ENCODE measurements around the gene USH2A.

Gene USH2A

DNA sequence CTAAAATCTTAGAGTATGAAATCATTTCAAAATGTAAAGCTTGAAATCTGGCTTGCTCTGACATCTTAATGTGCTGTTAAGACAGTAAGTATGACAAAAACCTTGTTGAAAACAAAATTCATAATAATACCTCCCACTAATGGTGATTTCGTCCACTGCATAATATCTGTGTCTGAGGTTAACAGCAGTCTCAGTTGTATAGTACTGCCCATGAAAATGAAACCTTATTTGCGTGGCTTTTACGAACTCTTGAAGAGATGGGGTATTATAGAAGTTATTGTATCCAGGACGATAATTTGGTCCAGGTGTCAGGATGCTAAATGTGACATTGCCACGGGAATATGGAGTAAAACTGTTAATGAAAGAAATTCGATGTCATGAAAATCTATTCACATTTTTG lies 99.9 kb downstream of the USH2A start:
- Histone ChIP-seq H3K4me3 (ENCODE audit: low read depth, low read length) (no peak overlapping the region), H3K27ac (ENCODE audit: extremely low read depth, low read depth, low read length) (no peak overlapping the region), H3K9me3 (ENCODE audit: control insufficient read depth, insufficient read depth, low read depth, low read length) (no peaks in the 10 kb centered on the region), H3K4me1 (ENCODE audit: control insufficient read depth, insufficient read depth, low read length) (no peaks in the 10 kb centered on the region), H3K36me3 (ENCODE audit: control insufficient read depth in 2 of 2, insufficient read depth in 1 of 2, low read length in 2 of 2) (no peaks in the 10 kb centered on the region)
- ChIA-PET POLR2A (no interaction called here), CTCF (no interaction called here)
- TF ChIP-seq ZNF2 (tag by site-specific recombination; IDR thresholded peaks at IDR 0.05) (no peak), ZNF639 (tag by site-specific recombination; IDR thresholded peaks at IDR 0.05) (no peak), SP2 (tag by site-specific recombination; IDR thresholded peaks at IDR 0.05) (no peak), BCL11B (tag by site-specific recombination; IDR thresholded peaks at IDR 0.05; ENCODE audit: low read depth) (no peak), ZNF202 (tag by site-specific recombination; IDR thresholded peaks at IDR 0.05; ENCODE audit: borderline replicate concordance) (no peak), ELK4 (IDR thresholded peaks at IDR 0.05; ENCODE audit: borderline replicate concordance, low read depth, low read length) (no peak), KLF9 (tag by site-specific recombination; IDR thresholded peaks at IDR 0.05; ENCODE audit: low read depth) (no peak), ZNF670 (tag by site-specific recombination; IDR thresholded peaks at IDR 0.05; ENCODE audit: low read depth) (no peak), ZBTB44 (tag by site-specific recombination; IDR thresholded peaks at IDR 0.05) (no peak), ZBTB6 (tag by site-specific recombination; IDR thresholded peaks at IDR 0.05) (no peak), ZNF747 (tag by site-specific recombination; IDR thresholded peaks at IDR 0.05) (no peak), ZNF23 (tag by site-specific recombination; IDR thresholded peaks at IDR 0.05; ENCODE audit: borderline replicate concordance) (no peak)
- TF ChIP-seq, protein P1, sequence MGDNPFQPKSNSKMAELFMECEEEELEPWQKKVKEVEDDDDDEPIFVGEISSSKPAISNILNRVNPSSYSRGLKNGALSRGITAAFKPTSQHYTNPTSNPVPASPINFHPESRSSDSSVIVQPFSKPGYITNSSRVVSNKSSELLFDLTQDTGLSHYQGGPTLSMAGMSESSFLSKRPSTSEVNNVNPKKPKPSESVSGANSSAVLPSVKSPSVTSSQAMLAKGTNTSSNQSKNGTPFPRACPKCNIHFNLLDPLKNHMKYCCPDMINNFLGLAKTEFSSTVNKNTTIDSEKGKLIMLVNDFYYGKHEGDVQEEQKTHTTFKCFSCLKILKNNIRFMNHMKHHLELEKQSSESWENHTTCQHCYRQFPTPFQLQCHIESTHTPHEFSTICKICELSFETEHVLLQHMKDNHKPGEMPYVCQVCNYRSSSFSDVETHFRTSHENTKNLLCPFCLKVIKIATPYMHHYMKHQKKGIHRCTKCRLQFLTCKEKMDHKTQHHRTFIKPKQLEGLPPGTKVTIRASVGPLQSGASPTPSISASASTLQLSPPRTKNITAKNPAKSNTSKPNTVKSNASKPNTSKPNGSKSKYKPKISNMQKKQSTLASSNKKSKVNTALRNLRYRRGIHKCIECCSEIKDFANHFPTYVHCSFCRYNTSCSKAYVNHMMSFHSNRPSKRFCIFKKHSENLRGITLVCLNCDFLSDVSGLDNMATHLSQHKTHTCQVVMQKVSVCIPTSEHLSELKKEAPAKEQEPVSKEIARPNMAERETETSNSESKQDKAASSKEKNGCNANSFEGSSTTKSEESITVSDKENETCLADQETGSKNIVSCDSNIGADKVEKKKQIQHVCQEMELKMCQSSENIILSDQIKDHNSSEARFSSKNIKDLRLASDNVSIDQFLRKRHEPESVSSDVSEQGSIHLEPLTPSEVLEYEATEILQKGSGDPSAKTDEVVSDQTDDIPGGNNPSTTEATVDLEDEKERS (tag by site-specific recombination; IDR thresholded peaks at IDR 0.05): no peak

DNA sequence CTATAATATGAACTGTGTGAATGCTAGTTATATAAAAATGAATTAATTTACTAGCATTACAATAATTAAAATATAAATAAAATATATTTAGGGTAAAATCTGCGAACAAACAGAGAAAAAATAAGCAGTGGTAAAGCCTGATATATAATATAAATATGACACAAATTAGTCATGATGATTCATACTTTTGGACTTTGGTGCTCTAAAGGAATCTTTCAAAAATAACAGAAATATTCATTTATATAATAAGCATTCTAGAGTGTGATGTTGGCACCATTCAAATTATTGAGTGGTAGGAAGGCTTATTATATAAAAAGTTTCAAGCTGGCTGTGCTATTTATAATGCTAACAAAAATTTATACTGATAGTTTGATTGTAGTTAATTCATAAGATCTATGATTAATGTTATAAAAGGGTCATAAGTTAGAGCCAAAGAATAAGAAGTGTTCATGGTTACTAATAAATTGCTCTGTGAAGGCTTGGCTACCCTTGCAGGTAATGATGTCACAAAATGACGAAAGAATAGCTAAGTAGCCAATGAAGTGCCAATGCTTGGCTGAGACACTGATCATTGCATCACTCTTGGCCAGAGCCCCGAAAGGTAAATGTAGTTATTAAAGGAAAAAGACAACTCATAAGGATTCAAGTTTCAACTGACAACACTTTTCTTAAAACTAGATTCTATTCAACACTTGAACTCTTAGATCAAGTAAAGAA lies 108.7 kb downstream of the USH2A start:
- TF ChIP-seq SP3 (tag by site-specific recombination; IDR thresholded peaks at IDR 0.05): no peak
- TF ChIP-seq ZNF510 (tag by site-specific recombination; IDR thresholded peaks at IDR 0.05; ENCODE audit: insufficient replicate concordance): no peak
- TF ChIP-seq BCL6B (tag by site-specific recombination; IDR thresholded peaks at IDR 0.05): no peak
- no peak for TF ChIP-seq ZNF274 (IDR thresholded peaks at IDR 0.05; ENCODE audit: low read length)
- TF ChIP-seq ZNF274 (tag by site-specific recombination; IDR thresholded peaks at IDR 0.05; ENCODE audit: borderline replicate concordance): no peak
- TF ChIP-seq IKZF3 (tag by site-specific recombination; IDR thresholded peaks at IDR 0.05): no peak
- no peak for TF ChIP-seq ZNF174 (tag by site-specific recombination; IDR thresholded peaks at IDR 0.05)
- no peak for TF ChIP-seq ZFHX2 (tag by site-specific recombination; conservative IDR thresholded peaks at IDR 0.05)
- no peak for TF ChIP-seq SCRT1 (tag by site-specific recombination; IDR thresholded peaks at IDR 0.05; ENCODE audit: borderline replicate concordance)
- H3K4me3 ChIP-seq (ENCODE audit: low read depth, low read length): no peak overlapping the region
- H3K27ac ChIP-seq (ENCODE audit: extremely low read depth, low read depth, low read length): no peak overlapping the region
- ChIA-PET POLR2A (no interaction called here), CTCF (no interaction called here)
- no peaks in the 10 kb centered on the region for H3K4me1 ChIP-seq (ENCODE audit: control insufficient read depth, insufficient read depth, low read length)
- no peaks in the 10 kb centered on the region for H3K36me3 ChIP-seq (ENCODE audit: control insufficient read depth in 2 of 2, insufficient read depth in 1 of 2, low read length in 2 of 2)
- no peaks in the 10 kb centered on the region for H3K9me3 ChIP-seq (ENCODE audit: control insufficient read depth, insufficient read depth, low read depth, low read length)

Measured in HEK293 (cell line).